H1 (cell line): ENCODE data around the gene DLG1. TPM values are rescaled to one million over a fixed set of nuclear protein-coding genes. Genes with fewer than 3 reads are reported as not detected.

Experiments used
- PHF8 ChIP-seq: fragments of 200-600 bp; sonication (generic); conservative IDR thresholded peaks from 2 replicates; pipeline ENCODE4 v1.7.1; 2012; ENCODE audit warnings: low read depth, mild to moderate bottlenecking, inconsistent platforms, low read length, moderate library complexity
- ZNF274 ChIP-seq: IDR thresholded peaks from 2 replicates; pipeline ENCODE4 v1.7.0; 2012; ENCODE audit warnings: low read length, borderline replicate concordance; ENCODE audit errors: extremely low read depth
- polyA plus RNA-seq, 7 experiments: library from polyadenylated mRNA; depleted of rRNA in 3 of 7; stranded (reverse) in 5 of 7; unstranded in 2 of 7; fragments of >200 nt in 5 of 7; fragments of 200-250 nt in 2 of 7; gene quantifications; 1 replicate in 5 of 7; 2 replicates in 1 of 7; 4 replicates in 1 of 7; pipeline versions ENCODE4 v1.2.1 to v1.2.3, GENCODE V29; 2011 to 2013; ENCODE audit warnings: missing spikeins in 2 of 7, mixed read lengths in 2 of 7
- total RNA-seq: library from RNA; stranded (reverse); fragmentation: NEBNext Ultra II Directional; extraction: Animal tissue kit (Norgen Biotek cat#: 25700); gene quantifications from 2 replicates; pipeline ENCODE4 v1.2.1, GENCODE V29; 2021

DLG1 gene
- total and polyA plus RNA-seq, 2 of the 8 experiments (the other 6 are each of a cell fraction or from before 2014, with no cell fraction given): 13.4 to 78.8 TPM

DNA sequence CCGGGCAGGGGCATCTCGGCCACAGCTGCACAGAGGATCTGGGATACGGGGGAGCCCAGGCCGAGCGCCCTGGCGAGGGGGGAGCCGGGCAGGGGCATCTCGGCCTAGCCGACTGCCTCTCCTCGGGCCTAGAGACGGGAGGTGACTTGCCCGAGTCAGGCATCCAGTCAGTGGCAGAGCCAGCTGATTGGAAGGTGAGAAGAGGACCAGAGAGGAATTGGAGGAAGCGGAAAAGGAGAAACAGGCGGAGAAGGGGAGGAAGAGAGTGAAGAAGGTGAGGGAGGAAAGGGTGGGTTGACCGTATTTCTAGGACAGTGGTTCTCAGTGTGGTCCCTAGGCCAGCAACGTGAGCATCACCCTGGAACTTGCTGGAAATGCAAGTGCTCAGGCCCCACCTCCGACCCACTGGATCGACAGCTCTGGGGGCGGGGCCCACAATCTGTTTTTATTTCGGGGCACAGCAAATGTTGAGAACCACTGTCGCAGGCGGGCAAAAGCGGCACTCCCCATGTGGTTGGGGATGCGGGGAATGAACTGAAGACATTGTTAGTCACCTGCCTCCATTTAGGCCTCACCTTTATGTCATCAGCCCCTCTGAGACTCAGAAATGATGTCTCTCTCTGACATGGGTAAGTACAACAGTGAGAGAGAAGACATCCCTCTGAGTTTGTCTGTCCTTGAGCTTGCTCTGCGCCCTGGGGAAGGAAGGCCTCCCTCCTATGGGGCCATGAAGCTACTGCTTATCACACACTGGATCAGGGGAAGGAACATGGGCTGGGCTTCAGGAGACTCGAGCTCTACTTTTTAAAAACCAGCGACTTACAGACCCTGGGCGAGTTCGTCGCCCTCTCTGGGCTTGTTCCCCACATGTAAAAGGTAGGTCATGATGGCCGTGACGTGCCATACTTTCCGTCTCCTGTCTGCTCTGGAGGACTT lies 267.8 kb downstream of the DLG1 start (continued):
- no peak for TF ChIP-seq PHF8
- no peak for TF ChIP-seq ZNF274
- TF ChIP-seq, all 59 proteins: peak for 0
